Epithelial cell of esophagus (primary cell): ENCODE data around the gene GABBR2.
A peak's percentile ranks its signal among the peaks of the same experiment; 100 is the strongest.

Experiments
- DNase-seq: peaks from one replicate; pipeline ENCODE4 v3.0.0; 2010; ENCODE audit warnings: low read depth
- H3K4me3 ChIP-seq: 2 replicates; pipeline ENCODE4 v1.5.1; 2011; ENCODE audit warnings: mild to moderate bottlenecking, low read length, control low read depth
- CTCF ChIP-seq: IDR thresholded peaks from 2 replicates; pipeline ENCODE4 v1.5.1; 2011; ENCODE audit warnings: low read depth, mild to moderate bottlenecking, low read length, control low read depth, inconsistent platforms; ENCODE audit not compliant: insufficient read depth; ENCODE audit errors: missing control alignments

Gene GABBR2

GRCh38 chr9:98324801-98325200 is 383.9 kb downstream of the GABBR2 start:
- DNase-seq, result no peak
- H3K4me3 ChIP-seq, result no peak overlapping the region
- no peak for TF ChIP-seq CTCF

GRCh38 chr9:98323831-98324135 is 385.0 kb downstream of the GABBR2 start:
- no peak overlapping the region for H3K4me3 ChIP-seq
- TF ChIP-seq CTCF, result no peak
- DNase-seq, result no peak

GRCh38 chr9:98323051-98323830 is 385.5 kb downstream of the GABBR2 start:
- no peak for DNase-seq
- no peak overlapping the region for H3K4me3 ChIP-seq
- TF ChIP-seq CTCF, result no peak

- no peak for DNase-seq
- no peak overlapping the region for H3K4me3 ChIP-seq
- no peak for TF ChIP-seq CTCF
Observed at GRCh38 chr9:98321269-98321668, 387.5 kb downstream of the GABBR2 start.

GRCh38 chr9:98318834-98319478 is 389.8 kb downstream of the GABBR2 start:
- TF ChIP-seq CTCF, result no peak
- DNase-seq, result peak; percentile 64
- H3K4me3 ChIP-seq, result no peak overlapping the region

GRCh38 chr9:98318041-98318790 is 390.5 kb downstream of the GABBR2 start:
- H3K4me3 ChIP-seq, result no peak overlapping the region
- no peak for DNase-seq
- no peak for TF ChIP-seq CTCF
